HuH-7.5 (cell line): Measurements from ENCODE around the gene AMZ1.
"Not testable (repeated sequence)": the region's sequence is repeated elsewhere in the genome, so short reads cannot be mapped to it uniquely, and the experiment has no call there.

Experiments used
- DNase-seq: peaks from one replicate; pipeline ENCODE4 v3.0.0; 2011; ENCODE audit warnings: low spot score

Gene AMZ1

GRCh38 chr7:2713370-2713769 is 25.4 kb downstream of the AMZ1 start:
- DNase-seq = no peak

DNA sequence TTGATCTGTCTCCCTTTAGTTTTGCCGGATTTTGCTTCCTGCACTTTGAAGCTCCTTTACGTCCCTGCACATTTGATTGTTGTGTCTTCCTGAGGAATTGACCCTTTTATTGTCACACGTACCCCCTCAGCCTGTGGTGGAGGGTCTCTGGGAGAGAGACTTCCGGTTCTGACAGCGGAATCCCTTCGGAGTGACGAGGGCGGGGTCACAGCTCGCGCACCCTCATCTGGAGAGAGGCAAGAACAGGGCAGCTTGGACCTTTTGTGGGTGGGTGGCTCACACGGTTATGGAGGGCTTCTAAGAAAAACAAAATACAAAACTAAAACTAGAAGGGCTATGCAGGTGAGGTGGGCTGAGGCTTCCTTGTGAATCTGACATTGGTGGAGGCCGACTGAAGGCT is 26.0 kb downstream of the AMZ1 start:
- no peak for DNase-seq

DNA sequence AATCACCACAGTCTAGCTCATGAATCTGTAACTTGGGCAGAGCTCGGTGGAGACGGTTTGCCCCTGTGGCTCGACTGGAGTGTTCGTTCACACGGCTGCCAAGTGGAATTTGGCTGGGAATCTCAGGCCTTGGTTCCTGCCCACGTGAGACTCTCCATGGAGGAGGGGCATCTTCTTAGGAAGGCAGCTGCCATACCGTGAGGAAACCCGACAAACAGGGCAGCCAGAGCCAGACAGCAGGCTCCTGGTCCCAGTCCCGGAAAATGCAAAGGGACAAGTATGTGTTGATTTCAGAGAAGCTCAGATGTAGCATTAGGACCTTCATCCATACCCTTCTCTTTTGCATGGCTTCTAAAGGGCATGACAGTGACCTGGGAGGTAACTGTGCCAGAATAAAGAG is 26.6 kb downstream of the AMZ1 start:
- no peak for DNase-seq

DNA sequence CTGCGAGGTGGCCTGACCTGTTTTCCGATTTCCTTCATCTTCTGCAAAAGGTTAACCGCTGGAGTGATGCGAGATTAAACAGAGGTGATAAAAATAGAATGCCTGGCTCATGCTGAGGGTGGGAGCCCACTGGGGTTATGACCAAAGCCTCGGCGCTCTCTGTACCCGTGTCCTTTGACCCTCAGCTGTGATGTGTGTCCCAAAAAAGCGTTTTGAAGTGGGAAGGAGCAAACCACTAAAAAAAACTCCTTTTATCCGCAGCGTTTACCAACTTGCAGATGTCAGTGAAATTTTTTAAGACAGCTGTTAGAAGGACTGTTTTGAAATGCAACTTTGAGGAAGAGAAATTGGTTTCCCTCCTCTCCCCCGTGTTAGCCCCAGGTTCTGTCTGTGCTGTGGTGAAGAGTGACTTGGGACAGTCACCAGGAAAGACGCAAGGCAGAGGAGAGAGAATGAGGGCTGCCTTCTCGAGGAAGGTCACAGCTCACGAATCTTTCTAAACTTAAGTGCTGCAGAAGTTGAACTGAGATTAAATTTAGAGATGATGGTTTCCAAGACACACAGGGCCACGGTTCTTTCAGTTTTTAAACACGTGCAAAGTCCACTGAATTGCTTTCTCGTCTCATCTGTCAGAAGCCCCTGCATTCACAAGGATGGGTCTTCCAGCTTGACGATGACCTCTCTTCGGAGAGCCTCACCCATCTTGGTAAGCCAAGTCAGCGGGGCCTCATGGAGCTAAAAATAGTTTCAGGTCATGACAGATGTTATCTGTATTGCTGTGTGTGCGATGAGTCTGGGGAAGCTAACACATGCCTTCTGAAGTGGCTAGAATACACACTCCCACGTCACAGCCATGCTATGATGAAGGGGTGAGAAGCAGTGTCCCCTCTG is 27.6 kb downstream of the AMZ1 start:
- no peak for DNase-seq

GRCh38 chr7:2716488-2716887 is 28.5 kb downstream of the AMZ1 start:
- DNase-seq = no peak

GRCh38 chr7:2716906-2717292 is 28.9 kb downstream of the AMZ1 start:
- no peak for DNase-seq

GRCh38 chr7:2717293-2718261 is 29.6 kb downstream of the AMZ1 start:
- DNase-seq = no peak

DNA sequence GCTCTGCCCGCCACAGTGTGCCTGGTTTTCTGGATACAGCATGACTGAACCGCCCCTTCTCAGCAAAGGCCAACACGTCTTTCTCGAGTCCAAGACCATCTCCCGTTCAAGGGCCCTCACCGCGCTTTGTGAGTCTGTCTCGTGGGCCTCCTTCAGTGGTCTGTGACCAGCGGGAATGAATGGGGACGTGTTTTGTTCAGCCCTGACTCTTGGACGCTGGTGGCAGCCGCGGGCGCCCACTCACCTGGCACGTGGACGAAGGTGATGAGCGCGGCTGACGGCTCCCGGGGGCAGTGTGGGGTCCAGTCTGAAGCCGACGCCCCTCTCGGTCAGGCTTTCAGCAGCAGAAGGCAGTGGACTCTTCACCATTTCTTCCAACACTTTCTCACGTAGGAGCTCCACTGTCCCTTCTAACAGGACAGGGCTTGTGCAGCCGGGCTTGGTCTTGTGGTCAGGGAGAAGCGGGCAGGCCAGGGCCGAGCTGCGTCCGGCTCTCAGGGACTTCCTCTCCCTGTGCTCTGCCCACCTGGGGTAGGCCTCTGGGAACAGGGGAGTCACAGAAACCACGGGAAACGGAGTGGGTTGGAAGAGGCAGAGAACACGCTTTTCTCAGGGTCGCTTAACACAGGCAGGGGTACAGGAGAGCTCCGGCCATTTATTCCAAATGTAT is 30.4 kb downstream of the AMZ1 start:
- no peak for DNase-seq

DNA sequence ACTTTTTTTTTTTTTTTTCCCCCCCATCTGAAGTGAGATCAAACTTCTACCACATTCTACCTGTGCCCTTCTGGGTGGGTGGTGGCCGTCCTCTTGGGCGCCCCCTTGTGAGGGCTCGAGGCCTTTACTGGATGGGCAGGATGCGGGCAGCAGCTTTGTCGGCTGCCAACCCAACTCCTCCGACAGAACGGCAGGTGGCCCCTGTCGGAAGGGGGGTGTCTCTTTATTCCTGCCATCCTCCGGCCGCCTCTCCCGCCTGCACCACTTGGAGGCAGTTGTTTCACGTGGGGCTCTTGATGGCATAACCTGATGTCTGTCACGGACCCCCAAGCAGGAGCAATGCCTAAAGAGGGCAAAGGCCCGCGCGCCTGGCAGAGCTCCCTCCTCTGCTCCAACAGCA is 31.0 kb downstream of the AMZ1 start:
- DNase-seq = peak; percentile 84

GRCh38 chr7:2720024-2720423 is 32.0 kb downstream of the AMZ1 start:
- DNase-seq = no peak

- DNase-seq = no peak
Observed at GRCh38 chr7:2721842-2722241, 33.8 kb downstream of the AMZ1 start.

GRCh38 chr7:2722591-2722990 is 34.6 kb downstream of the AMZ1 start:
- no peak for DNase-seq

DNA sequence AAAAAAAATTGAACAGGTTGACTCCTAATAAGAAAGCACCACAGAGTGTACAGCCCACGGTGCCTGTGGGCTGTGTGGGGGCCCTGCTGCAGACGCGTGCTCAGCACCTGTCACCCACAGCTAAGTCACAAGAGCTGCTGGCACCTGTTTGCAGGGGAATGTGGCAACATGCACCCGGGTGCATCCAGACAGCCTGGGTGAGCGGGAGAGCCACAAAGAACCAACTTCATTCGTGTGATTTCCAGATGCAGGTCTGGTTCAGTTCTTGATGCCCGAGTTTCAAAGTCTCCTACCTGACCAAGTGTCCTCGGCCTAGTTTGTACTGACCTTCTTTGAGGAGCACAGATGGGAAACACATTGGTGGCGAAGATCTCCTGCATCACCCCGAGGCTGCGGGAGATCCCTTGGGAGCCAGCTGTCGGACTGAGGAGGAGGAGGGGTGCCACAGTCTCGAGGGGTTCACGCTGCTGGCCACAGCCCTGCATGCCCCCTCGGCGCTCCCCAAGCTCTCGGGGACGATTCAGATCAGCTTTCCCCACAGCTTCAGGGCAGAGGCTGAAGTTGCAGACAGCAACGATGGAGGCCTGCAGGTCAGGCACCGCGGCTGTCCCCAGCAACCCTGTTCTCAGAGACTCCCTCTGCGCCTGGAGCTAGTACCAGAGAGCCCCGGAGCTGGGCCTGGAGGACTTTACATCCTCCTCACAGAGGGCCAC is 35.3 kb downstream of the AMZ1 start:
- no peak for DNase-seq

DNA sequence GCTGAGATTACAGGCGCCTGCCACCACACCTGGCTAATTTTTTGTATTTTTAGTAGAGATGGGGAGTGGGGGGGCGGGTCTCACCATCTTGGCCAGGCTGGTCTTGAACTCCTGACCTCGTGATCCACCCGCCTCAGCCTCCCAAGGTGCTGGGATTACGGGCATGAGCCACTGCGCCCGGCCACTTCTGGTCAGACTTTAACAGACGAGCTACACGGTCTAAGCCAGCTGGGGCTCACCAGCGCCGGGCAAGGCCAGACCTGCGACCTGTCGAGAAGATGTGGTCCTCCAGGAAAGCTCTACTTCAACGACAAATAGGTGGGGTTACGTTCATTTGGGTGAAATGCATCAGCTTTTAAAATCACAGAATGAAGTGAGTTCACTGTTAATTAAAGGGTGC is 36.0 kb downstream of the AMZ1 start:
- DNase-seq = not testable (repeated sequence)

GRCh38 chr7:2724453-2725177 is 36.6 kb downstream of the AMZ1 start:
- DNase-seq = no peak

GRCh38 chr7:2725178-2726105 is 37.4 kb downstream of the AMZ1 start:
- DNase-seq = no peak

- DNase-seq = no peak
Observed at GRCh38 chr7:2726316-2727018, 38.5 kb downstream of the AMZ1 start.

DNA sequence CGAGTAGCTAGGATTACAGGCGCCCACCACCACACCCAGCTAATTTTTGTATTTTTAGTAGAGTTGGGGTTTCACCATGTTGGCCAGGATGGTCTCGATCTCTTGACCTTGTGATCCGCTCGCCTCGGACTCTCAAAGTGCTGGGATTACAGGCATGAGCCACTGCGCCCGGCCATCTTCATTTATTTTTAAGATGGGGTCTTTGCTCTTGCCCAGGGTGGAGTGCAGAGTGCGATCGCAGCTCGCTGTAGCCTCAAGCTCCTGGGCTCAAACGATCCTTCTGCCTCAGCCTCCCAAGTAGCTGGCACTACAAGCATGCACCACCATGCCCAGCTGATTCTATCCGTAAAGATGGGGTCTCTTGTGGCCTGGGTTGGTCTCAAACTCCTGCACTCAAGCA is 39.2 kb downstream of the AMZ1 start:
- not testable (repeated sequence) for DNase-seq

- no peak for DNase-seq
Observed at GRCh38 chr7:2728316-2729030, 40.5 kb downstream of the AMZ1 start.
